ENCODE data around the gene ANKRD13B.

- TF ChIP-seq POLR2A (IDR thresholded peaks at IDR 0.05) (no peak), CTCF (IDR thresholded peaks at IDR 0.05) (no peak), POLR2AphosphoS5 (IDR thresholded peaks at IDR 0.05; ENCODE audit: insufficient read depth in 1 of 2, low read depth in 1 of 2) (no peak)
Measured at GRCh38 chr17:29576214-29577000, 16.5 kb upstream of the ANKRD13B start.
